CD4-positive, alpha-beta T cell treated with Interleukin-10 for 1 hour (primary cell): ENCODE data around the gene KLHL40.

Source experiments
- DNase-seq: peaks from one replicate; pipeline ENCODE4 v3.0.0-alpha.2; 2020

KLHL40 gene

GRCh38 chr3:42728668-42729364, 43.5 kb downstream of the KLHL40 start:
- no peak for DNase-seq

GRCh38 chr3:42729404-42730145, 44.2 kb downstream of the KLHL40 start:
- no peak for DNase-seq

- no peak for DNase-seq
These were observed 45.0 kb downstream of the KLHL40 start for GRCh38 chr3:42730294-42730693.

- DNase-seq, result no peak
These were observed 45.5 kb downstream of the KLHL40 start for GRCh38 chr3:42730706-42731420.

- no peak for DNase-seq
These were observed 46.3 kb downstream of the KLHL40 start for GRCh38 chr3:42731476-42732195.

GRCh38 chr3:42732196-42732828, 47.0 kb downstream of the KLHL40 start:
- no peak for DNase-seq

- DNase-seq, result no peak
These were observed 47.6 kb downstream of the KLHL40 start for GRCh38 chr3:42732829-42733459.

GRCh38 chr3:42733501-42734262, 48.3 kb downstream of the KLHL40 start:
- DNase-seq, result no peak

GRCh38 chr3:42734263-42734860, 49.0 kb downstream of the KLHL40 start:
- no peak for DNase-seq

GRCh38 chr3:42735019-42735418, 49.7 kb downstream of the KLHL40 start:
- no peak for DNase-seq

- no peak for DNase-seq
These were observed 50.3 kb downstream of the KLHL40 start for GRCh38 chr3:42735615-42736014.

GRCh38 chr3:42736081-42736480, 50.7 kb downstream of the KLHL40 start:
- DNase-seq, result no peak

- no peak for DNase-seq
These were observed 51.2 kb downstream of the KLHL40 start for GRCh38 chr3:42736531-42736930.

GRCh38 chr3:42739401-42740158, 54.2 kb downstream of the KLHL40 start:
- DNase-seq, result no peak

- DNase-seq, result no peak
These were observed 56.5 kb downstream of the KLHL40 start for GRCh38 chr3:42741796-42742195.
